NOMO-1 treated with DMSO at 0.1 percent for 48 hours (cell line): ENCODE data around the gene LRRC4B.

ENCODE experiments used
- DNase-seq: peaks from one replicate; lab custom pipeline; 2025; ENCODE audit not compliant: unreplicated experiment; lab: John Stamatoyannopoulos, UW

The LRRC4B gene

GRCh38 chr19:50554212-50554611 lies 14.0 kb downstream of the LRRC4B start:
- DNase-seq: no peak

- no peak for DNase-seq
Observed at GRCh38 chr19:50553134-50553703, 15.0 kb downstream of the LRRC4B start.

DNA sequence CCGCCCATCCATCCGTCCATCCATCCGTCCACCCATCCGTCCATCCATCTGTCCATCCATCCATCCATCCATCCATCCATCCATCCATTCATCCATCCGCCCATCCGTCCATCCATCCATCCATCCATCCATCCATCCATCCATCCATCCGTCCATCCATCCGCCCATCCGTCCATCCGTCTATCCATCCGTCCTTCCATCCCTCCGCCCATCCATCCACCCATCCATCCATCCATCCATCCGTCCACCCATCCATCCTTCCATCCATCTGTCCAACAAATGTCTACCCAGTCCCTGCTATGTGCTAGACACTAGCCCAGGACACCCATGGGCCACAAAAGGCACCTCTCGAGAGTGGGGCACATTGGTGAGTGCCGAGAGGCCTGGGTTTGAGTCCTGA lies 15.7 kb downstream of the LRRC4B start:
- no peak for DNase-seq

DNA sequence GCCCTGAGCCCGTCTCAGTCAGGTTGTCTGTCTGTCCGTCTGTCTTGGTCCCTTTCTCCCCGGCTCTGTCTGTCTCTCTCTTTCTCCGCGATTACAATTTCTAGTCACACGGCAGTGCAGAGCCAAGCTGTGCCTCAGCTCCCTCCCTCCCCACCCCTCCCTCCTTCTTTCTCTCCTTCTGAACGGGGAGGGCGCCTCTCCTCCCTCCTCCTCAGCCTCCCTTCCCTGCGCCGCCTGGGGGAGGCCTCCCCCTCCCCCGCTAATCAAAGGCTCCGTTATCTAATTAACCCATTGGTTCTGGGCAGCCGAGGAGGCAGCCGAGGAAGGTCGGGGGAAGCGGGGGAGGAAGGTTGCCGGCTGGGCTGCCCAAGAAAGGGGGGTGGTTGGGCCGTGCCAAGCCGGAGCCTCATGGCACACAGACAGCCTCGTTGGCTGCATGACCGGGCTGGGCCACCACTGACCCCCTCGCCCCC lies 16.5 kb downstream of the LRRC4B start:
- DNase-seq: no peak

- DNase-seq: no peak
Observed at GRCh38 chr19:50551034-50551714, 17.1 kb downstream of the LRRC4B start.

GRCh38 chr19:50550594-50550966 lies 17.7 kb downstream of the LRRC4B start:
- no peak for DNase-seq

- no peak for DNase-seq
Observed at GRCh38 chr19:50549927-50550593, 18.2 kb downstream of the LRRC4B start.

DNA sequence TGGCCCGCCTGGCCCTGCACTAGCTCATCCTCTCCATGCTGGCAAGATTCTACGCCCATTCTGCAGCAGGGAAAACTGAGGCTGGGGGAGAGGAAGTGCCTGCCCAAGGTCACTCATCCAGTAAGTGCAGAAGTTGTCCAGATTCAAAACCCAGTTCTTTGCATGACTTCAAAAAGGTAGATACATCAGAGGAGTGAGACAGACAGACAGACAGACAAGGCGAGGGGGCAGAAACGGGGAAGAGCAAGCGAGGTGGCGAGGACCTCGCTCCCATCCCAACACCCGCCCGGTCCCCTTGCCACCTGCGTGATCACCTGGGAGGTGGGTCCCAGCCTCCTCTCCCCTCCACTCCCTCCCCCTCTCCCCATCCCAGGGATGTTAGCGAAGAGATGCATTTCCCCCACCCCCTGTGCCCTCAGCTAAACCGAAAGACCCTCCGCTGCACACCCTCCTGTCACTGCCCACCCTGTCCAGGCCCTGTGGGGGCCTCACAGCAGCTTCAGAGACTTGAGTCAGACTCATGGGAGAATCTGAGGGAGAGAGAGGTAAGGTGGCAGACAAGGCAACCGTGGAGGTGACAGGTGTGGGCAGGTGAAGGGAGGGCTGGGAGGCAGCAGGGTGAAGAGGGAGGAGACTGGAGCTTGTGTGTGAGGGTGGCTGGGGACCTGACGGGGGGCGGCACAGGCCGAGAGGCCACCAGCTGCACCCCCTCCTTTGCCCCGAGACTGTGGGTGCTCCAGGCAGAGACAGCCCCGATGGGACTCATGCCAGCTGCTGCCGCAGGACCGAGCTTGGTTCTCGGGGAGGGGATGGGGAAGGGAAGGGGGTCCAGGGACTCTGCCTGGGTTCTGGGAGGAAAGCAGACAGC lies 18.9 kb downstream of the LRRC4B start:
- DNase-seq: no peak

- no peak for DNase-seq
Observed at GRCh38 chr19:50548191-50549058, 19.8 kb downstream of the LRRC4B start.

- DNase-seq: no peak
Observed at GRCh38 chr19:50547385-50548190, 20.6 kb downstream of the LRRC4B start.

GRCh38 chr19:50546527-50547221 lies 21.6 kb downstream of the LRRC4B start:
- no peak for DNase-seq

- no peak for DNase-seq
Observed at GRCh38 chr19:50542943-50543342, 25.3 kb downstream of the LRRC4B start.

GRCh38 chr19:50537769-50538230 lies 30.4 kb downstream of the LRRC4B start:
- DNase-seq: peak; percentile 55

DNA sequence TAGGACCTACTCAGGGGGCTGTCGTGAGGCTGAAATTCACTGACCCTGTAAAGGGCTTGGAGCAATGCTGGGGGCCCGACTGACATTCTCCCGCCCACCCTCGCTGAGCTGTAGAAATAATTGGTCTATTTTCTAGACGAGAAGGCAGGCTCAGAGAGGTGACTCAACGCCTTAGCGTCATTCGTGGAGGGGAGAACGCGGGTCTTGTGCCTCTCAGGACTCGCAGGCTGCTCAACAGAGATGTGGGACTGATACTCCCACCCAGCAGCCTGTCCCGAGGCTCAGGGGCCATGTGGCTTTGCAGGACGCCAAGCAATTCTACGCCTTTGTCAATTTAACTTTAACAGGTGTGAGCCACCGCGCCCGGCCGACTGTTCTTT lies 30.9 kb downstream of the LRRC4B start:
- DNase-seq: no peak

- DNase-seq: no peak
Observed at GRCh38 chr19:50536662-50537305, 31.5 kb downstream of the LRRC4B start.

DNA sequence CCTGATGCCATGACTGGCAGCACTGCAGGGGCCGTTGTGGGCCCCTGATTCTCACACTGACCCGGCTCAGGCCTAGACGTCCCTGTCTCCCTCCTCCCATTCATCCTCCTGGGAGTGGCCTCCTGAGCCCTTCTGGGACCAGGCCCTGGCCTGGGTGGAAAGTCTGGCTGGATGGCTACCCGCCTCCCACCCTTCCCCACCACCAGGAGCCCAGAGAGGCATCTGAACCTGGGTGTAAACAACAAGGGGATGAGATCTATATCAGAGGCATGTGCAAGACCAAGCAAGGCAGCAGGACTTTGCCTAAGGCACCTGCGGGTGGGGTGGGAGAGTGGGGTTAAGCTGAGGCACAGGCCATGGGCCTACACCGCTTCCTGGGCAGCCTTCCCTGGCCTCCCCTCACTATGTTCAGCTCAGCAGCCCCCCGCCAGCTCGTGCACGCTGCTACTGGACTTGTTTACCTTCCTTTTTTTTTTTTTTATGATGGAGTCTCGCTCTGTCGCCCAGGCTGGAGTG lies 32.5 kb downstream of the LRRC4B start:
- DNase-seq: no peak

GRCh38 chr19:50534478-50534877 lies 33.8 kb downstream of the LRRC4B start:
- no peak for DNase-seq

DNA sequence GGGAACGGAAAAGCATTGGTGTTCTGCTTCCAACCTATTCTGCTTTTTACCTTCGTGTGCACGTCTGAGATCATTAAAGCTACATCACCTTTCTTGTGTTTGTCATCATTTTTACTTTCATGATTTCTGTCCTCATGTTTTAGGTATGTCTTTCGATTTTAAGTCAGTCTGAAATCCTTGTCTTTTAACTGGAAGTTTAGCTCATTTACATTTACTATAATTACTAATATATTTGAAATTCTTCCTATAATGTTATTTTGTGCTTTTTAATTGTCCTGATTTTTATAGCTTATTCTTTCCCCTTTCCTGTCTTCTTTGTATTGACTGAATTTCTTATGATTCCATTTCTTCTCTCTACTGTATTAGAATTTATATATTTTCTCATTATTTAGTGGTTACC lies 35.3 kb downstream of the LRRC4B start:
- no peak for DNase-seq
